Stimulated activated CD8-positive, alpha-beta memory T cell treated with anti-CD3 and anti-CD28 coated beads, Interleukin-2, amount 100 ng/mL, for 48 hours (primary cell): ENCODE data around the gene U2AF2.

Experiments used
- DNase-seq, 2 donors: peaks; one replicate each; pipeline ENCODE4 v3.0.0-alpha.2; 2020; ENCODE audit warnings: low read depth in 2 of 2

Gene U2AF2

GRCh38 chr19:55654868-55655647 is at the start of gene U2AF2:
TSS of gene U2AF2 (plus strand) at chr19:55655035. CDS start at chr19:55655105, 70 bp downstream.
- DNase-seq, result peak; percentile 93

GRCh38 chr19:55605207-55605636 is 49.6 kb upstream of the U2AF2 start:
- peak; percentile 98 to 99 for DNase-seq

- peak; percentile 54 to 65 for DNase-seq
Observed at GRCh38 chr19:55605637-55606470, 49.0 kb upstream of the U2AF2 start, which contains the start of gene ZNF865. TSS of gene ZNF865 (plus strand) at chr19:55605647. CDS start at chr19:55613619, 7,972 bp downstream.

- no peak for DNase-seq
Observed at GRCh38 chr19:55606471-55606787, 48.4 kb upstream of the U2AF2 start.

GRCh38 chr19:55606817-55607216 is 48.0 kb upstream of the U2AF2 start:
- no peak for DNase-seq

GRCh38 chr19:55609326-55609725 is 45.5 kb upstream of the U2AF2 start:
- no peak for DNase-seq

GRCh38 chr19:55611300-55611982 is 43.4 kb upstream of the U2AF2 start:
- DNase-seq, result no peak

- DNase-seq, result no peak
Observed at GRCh38 chr19:55611983-55612645, 42.7 kb upstream of the U2AF2 start.

GRCh38 chr19:55613396-55613795 is 41.4 kb upstream of the U2AF2 start:
- no peak for DNase-seq

- DNase-seq, result no peak
Observed at GRCh38 chr19:55613930-55614710, 40.7 kb upstream of the U2AF2 start.

- no peak for DNase-seq
Observed at GRCh38 chr19:55614711-55615542, 39.9 kb upstream of the U2AF2 start.

GRCh38 chr19:55615543-55616394 is 39.1 kb upstream of the U2AF2 start:
- no peak for DNase-seq

- DNase-seq, result no peak
Observed at GRCh38 chr19:55616395-55616875, 38.4 kb upstream of the U2AF2 start.

- no peak for DNase-seq
Observed at GRCh38 chr19:55617426-55617825, 37.4 kb upstream of the U2AF2 start.

GRCh38 chr19:55618426-55618825 is 36.4 kb upstream of the U2AF2 start:
- DNase-seq, result no peak

GRCh38 chr19:55619286-55619685 is 35.5 kb upstream of the U2AF2 start:
- DNase-seq, result no peak

- DNase-seq, result no peak
Observed at GRCh38 chr19:55620410-55621204, 34.2 kb upstream of the U2AF2 start.

- no peak for DNase-seq
Observed at GRCh38 chr19:55621205-55621672, 33.6 kb upstream of the U2AF2 start.
